GM19025 (cell line): ENCODE data around the gene NSD1.
"Not testable (repeated sequence)": the region's sequence is repeated elsewhere in the genome, so short reads cannot be mapped to it uniquely, and the experiment has no call there.

Source experiments
- ATAC-seq: cut with Tn5 transposase; IDR thresholded peaks from one replicate; pipeline ENCODE4 v1.9.1; 2021; ENCODE audit warnings: mild to moderate bottlenecking, low read depth, moderate library complexity; ENCODE audit not compliant: unreplicated experiment

Gene NSD1

DNA sequence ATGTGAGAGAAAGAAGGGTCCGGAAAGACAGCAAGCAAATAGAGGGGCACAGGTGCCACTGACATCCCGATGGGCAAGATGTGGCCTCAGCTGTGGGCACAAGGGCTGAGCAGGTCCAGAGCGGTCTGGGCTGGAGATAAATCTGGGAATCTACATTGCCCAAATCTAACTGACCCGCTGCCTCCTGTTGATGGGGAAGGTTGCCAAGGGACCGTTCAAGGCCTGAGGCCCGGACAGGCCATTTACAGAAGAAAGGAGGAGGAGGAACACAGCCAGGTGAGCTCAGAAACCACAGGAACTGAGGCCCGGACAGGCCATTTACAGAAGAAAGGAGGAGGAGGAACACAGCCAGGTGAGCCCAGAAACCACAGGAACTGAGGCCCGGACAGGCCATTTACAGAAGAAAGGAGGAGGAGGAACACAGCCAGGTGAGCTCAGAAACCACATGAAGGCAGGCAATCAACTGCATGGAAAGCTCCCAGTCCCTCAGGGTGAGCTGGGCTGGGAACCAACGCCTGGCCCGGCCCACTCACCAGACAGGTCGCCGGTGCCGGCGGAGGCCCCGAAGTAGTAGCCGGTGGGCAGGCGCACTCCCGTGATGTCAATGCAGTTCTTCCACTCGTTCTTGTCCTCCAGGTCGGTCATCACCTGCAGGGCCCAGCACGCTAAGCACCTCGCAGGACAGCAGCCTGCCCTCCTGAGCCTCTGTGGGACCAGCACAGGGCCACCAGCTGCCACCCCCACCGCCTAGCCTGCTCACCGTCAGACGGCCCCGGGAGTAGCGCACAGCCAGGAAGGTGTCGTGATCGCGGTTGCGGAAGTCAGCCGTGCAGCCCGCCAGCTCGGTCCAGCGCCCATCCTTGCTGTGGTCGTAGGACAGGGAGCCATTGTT, 203.3 kb downstream of the NSD1 start:
- no peak for ATAC-seq

DNA sequence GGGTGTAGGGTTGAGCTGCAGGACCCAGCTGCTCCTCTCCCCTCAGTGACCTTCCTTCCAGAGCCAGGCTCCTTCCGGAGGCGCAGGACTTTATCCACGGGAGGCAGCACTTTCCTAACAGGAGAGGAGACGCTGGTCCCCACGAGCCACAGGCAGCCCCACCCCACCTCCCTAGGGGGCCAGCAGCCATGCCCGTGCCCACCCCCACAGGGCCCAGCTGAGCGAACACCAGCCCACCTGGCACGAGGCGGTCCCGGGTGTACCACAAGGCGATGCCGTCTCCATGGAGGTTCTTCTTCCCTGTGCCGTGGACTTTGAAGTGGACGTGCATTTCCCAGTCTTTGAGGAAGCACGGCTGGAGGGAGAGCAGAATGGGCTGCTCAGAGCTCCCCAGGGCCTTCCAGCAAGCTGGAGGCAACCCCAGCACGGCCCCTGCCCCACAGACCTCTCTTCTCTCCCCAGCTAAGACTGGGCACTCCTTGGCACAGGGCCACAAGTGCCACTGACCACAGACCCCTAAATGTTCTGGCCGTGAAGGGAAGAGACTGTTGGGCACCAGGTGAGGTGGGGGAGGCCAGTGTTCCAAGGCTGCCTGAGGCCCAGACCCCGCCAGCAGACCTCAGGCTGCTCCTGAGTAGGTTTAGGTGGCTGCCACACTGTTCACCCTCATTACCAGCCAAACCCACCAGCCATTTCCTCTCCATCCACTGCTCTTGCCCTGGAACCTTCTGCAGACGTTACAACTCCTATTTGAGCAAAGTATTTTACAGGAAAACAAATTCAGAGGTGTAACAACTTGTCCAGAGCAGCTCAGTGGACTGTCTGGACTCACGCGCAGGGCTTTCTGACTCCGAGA, 204.9 kb downstream of the NSD1 start:
- no peak for ATAC-seq

DNA sequence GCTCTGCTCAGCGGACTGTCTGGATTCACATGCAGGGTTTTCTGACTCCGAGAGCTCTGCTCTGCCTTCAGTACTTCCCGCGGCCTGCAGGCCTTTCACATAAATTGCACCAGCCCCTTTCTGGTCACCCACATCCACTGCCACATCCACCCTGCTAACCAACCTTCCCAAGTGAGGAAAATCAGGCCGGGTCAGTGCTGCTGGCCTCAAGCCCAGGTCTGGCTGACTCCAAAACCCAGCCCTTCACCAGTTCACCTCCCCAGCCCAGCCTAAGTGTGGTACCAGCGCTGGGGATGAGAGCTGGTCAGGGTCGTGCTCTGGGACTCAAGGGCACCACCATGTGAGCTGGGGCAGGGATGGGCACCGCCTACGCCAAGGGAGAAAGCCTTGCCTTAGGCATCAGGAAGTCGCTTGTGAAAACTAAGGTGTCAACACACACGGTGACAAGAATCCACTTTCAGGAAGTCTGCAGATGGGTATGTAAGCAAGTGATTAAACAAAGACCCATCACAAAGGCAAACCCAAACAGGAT, 205.6 kb downstream of the NSD1 start:
- ATAC-seq, result no peak

DNA sequence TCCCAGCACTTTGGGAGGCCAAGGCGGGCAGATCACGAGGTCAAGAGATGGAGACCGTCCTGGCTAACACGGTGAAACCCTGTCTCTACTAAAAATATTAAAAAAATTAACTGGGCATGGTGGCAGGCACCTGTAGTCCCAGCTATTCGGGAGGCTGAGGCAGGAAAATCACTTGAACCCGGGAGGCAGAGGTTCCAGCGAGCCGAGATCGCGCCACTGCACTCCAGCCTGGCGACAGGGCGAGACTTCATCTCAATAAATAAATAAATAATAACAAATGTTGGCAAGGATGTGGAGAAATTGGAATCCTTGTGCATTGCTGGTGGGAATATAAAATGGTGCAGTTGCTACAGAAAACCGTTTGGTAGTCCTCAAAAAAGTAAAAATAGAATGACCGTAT, 209.4 kb downstream of the NSD1 start:
- ATAC-seq, result not testable (repeated sequence)

DNA sequence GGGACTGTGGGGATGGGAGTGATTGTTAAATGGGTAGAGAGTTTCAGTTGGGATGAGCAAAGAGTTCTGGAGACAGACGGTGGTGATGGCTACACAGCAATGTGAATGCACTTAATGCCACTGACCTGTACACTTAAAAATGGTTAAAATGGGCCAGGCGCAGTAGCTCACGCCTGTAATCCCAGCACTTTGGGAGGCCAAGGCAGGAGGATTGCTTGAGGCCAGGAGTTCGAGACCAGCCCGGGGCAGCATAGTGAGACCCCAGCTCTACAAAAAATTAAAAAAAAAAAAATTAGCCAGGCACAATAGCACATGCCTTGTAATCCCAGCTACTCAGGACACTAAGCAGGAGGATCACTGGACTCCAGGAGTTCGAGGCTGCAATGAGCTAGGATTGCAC, 210.2 kb downstream of the NSD1 start:
- ATAC-seq, result no peak

DNA sequence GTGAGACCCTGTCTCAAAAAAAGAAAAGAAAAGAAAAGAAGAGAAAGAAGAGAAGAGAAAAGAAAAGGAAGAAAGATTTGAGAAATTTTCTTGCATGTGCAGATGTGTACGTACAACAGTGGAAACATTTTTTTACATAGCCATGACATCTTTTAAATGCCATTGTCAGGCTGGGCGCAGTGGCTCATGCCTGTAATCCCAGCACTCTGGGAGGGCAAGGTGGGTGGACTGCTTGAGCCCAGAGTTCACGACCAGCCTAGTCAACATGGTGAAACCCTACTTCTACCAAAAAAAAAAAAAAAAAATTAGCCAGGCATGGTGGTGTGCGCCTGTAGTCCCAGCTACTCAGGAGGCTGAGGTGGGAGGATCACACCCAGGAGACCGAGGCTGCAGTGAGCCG, 211.3 kb downstream of the NSD1 start:
- ATAC-seq, result no peak

DNA sequence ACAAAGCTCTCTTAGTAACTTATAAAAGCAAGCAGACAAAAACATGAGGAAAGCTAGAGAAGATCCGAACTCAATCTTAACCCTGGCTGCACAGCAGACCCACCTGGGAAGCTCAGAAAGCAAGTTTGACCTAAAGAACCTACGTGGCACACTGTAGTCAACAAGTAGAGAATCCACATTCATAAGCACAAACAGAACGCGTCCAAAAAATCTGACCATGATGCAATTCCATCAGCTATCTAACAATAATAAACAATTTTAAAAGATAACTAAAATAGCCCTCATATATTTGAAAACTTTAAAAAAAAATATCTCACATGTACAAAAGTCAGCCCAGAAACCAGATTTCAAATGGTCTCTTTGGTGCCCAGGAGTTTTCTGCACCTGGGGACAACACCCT, 213.2 kb downstream of the NSD1 start:
- ATAC-seq, result no peak

DNA sequence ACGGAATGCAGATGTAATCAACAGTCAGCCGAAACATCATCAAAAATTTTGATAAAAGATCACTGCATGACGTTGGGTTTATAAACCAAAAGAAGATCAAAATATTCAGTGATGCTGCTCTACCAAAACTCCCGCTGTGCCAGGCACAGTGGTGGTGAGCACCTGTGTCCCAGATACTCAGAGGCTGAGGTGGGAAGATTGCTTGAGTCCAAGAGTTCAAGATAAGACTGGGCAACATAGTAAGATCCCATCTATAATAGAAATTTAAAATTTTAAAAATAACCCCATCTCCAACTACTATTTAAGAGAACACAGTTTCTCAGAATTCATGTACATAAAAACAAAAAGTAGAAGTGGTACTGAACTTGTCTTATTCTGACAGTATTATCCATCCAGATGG, 214.1 kb downstream of the NSD1 start:
- ATAC-seq, result no peak

DNA sequence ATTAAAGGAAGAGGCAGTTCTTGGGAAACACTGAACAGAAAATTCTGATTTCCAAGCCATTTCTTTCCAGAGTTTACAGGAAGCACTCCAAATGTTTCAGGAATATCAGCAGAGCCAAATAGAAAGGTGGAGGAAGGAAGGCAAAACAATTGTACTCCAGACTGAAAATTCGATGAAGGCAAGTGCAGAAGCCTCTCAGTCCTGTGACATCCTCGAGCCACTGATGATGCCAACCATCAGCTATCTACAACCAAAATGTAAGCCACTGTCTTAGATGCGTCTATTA, 215.7 kb downstream of the NSD1 start:
- ATAC-seq, result no peak

DNA sequence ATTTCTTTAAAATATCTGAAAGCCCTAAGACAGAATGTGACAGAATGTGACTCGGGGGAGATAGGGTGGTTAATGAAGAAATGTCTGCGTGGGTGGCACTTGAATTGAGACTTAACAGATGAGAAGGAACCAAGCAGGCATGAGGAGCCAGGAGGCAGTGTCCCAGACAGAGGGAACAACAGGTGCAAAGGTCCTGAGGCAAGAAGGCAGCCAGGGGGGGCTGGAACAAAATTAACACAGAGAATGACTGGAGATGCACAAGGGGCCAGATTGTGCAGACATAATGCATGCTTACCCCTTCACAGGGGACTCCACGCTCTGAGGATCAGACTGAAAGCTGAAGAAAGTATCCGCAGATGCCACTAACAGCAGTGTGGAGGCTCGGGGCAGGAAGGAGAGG, 216.2 kb downstream of the NSD1 start:
- no peak for ATAC-seq
